HG03354 (cell line): Measurements from ENCODE around the gene ACVRL1.

Experiments used
- ATAC-seq: cut with Tn5 transposase; IDR thresholded peaks from one replicate; pipeline ENCODE4 v1.9.1; 2021; ENCODE audit warnings: mild to moderate bottlenecking; ENCODE audit not compliant: unreplicated experiment, poor library complexity, severe bottlenecking

ACVRL1 gene

DNA sequence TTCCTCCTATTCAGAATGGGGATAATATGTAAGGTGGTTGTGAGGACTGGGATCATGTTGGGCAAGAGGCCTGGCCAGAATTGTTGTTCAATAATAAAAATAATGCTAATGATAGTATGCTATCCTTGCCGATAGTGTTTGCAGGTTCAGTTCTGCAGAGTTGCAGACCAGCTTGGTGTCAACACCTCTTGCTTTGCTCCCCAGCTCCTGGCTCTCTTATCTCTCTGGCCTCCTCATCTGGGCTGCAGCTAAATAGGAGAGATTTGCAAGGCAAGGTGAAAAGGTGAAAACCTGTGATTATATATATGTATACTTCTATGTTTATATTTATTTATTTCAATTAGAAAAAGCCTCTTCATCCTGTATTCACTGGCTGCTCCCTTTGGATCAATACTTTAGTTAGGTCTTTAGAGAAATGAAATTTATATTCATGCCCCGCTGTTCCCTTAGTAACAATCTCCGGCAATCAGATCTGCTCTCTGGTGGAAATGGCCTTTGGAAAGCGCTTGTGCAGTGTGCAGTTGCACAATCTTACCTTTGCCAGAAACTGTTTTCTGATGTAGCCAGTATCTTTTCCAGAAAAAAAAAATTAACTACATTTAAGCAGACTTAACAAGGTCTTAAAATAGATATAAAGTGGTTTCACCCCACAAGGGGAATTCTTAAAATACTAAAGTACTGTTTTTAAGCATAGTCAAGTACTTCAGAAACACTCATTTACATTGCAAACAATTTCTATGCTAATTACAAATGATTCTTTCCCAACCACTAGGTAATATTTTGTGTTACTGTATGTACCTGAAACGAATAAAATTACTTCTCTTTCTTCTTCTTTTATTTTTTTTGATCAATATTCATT lies 25.1 kb downstream of the ACVRL1 start:
- ATAC-seq = no peak

DNA sequence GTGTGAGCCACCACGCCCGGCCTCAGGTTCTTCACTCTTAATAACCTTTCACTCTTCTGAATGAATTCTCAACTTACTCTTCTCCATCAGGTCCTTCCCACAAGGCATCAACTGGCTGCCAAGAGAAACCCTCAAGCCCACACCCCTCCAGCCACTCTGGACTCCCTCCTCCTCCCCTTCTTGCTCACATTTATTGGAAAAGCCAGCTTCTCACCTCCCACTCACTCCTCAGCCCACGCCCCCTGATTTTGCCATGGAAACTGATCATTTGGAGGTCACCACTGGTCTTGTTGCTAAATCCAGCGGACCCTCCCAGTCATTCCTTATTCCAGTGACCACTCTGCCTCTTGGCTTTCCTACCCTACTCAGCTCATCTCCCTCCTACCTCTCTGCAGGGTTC lies 26.8 kb downstream of the ACVRL1 start:
- ATAC-seq = no peak

DNA sequence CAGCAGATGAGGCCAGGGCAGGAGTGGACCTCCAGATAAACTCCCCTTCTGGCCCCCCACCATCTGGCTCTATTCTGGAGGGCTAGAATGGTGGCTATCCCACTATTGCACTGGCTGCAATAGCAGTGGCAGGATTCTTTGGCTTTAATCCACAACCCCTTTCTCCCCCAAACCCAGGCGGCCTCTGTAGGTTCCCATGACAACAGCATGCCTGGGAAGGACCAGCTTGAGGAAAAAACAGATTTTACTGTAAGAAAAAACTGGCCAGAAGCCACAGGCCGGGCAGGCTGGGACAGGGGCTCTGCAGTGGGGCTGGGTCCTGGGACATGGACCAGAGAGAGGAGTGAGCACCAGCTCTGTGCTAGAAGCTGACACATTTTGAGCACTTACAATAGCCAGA lies 30.6 kb downstream of the ACVRL1 start:
- ATAC-seq = no peak

DNA sequence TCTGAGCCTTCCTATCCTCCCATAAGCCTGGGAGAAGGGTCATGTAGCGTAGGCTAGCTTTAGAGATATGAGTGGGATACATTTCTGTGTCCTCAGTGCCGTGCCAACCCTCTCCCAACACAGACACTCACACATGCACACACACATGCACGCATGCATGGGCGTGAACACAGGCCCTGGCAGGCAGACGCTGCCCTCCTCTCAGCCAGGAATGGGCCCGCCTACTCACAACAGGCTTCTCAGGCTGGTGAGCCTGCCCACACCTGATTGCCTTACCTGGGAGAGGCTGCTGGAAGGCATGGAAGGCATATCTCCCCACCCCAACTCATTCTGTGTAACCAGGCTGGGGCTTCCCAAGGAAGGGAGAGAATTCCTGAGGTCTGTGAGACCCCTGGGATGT lies 31.4 kb downstream of the ACVRL1 start:
- ATAC-seq = no peak

DNA sequence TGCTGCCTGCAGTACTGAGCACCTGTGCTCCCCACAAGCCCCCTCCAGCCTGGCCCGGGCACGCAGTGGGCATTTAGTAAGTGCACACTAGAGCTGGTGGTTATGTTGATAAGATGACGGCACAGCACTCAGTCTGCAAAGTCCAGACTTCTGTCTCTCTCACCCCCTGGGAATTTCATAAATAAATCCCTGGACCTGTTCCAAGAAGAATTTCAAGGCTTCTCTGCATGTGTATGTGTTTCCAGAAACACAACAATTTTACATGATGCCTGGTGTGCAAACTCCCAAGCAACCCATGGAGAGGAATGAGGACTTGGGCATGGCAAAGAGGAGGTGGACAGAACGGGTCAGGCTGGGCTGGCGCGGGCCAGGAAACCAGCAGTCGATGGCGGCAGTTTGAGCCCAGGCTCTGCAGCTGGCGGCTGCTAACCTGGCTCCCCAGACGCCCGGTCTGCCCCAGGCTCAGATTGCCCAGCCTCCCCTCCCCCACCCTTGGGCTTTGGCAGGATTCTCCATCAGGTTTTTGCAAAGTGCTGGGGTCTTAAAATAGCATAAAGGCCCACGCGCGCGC lies 33.8 kb downstream of the ACVRL1 start:
- ATAC-seq = no peak

DNA sequence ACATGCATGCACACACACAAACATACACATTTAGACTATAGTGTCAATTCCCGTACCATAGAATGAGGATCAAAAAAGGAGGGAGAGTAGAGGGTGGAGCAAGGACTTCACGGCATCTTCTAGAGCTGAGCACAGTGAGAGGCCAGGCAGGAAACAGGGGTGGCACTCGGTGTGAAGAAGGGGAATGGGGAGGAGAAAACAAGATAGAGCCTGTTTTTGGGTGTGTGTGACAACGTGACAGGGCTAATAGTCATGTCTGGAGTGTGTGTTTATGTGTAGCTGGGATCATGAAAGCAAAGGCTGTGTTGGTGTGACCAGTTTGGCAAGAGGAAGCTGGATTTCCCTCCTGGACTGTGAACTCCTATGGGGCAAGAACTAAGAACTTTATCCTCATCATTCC lies 34.3 kb downstream of the ACVRL1 start:
- no peak for ATAC-seq

DNA sequence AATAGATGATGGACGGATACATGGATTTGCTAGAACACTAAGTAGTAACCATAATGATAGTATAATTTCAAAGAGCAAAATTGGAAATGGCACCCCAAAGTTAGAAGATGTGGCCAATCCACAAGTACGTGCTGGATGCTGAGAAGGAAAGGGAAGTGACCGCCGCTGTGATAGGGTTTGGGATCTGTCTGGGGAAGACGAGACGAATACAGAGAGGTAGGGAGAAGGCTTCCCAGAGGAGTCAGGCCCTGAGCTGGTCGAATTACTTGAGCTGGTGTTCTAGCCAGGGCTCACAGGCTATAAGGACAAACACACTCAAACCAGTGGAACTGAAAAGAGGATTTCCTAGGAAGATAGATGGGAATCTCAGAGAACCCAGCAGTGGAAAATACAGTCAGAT lies 34.8 kb downstream of the ACVRL1 start:
- ATAC-seq = no peak

DNA sequence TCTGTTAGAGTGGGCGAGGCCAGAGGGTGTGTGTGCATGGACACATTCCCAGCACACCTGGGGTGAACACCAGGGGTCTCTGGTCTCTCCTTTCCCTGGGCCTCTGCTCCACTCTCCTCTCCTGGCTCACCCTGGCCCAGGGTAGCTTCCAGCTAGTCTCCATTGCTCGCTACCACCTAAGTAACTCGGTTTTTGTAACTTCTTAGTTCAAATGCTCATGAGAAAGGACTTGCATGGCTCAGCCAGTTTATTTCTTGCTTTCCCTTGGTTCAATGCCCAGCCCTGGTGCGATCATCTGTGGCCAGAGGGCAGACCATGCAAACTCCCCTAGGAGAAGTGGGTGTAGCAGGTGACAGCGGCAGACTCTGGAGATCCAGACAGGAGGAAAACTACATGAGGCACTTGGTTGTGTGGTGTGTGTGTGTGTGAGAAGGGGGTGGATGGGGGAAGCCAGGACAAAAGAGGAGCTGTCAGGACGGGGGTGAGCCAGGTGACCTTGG lies 35.2 kb downstream of the ACVRL1 start:
- ATAC-seq = no peak

DNA sequence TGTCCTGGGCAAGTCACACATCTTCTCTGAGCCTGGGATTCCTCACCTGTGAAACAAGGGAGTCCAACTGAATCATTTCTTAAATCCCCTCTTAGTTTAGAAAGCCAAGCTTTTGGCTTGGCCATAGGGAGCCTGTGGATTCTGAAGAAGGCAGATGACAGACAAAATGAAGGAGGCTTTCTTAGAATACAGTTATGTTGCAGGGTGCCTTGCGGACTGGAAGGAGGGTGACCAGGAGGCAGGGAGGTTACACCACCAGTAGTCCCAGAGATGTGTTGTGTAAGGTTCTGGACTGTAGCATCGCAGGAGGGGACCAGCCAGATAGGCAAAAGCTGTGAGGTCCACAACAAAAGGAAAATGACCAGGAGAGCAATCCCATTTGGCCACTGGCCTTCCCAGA lies 36.0 kb downstream of the ACVRL1 start:
- no peak for ATAC-seq

DNA sequence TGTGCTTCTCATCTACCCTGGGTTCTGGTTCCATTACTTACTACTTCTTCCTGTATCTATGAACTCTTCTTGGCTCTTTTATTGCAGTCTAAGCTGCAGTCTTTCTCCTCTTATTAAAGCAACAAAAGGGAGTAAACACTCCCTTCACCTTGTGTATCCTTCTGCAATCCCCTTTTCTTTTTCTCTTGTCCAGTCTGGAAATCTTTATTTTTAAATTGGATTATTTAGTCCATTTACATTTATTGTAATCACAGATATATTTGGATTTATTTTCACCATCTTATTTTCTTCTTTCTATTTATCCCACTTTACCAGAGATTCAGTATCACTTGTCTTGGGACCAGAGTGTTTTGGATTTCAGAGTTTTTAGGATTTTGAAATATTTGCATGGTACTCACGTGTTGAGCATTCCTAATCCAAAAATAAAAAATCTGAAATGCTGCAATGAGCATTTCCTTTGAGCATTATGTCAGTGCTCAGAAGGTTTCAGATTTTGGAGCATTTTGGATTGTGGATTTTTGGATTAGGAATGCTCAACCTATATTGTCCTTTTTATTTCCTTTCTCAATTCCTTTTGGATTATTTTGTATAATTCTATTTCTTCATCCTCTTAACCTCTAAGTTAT lies 37.4 kb downstream of the ACVRL1 start:
- no peak for ATAC-seq

DNA sequence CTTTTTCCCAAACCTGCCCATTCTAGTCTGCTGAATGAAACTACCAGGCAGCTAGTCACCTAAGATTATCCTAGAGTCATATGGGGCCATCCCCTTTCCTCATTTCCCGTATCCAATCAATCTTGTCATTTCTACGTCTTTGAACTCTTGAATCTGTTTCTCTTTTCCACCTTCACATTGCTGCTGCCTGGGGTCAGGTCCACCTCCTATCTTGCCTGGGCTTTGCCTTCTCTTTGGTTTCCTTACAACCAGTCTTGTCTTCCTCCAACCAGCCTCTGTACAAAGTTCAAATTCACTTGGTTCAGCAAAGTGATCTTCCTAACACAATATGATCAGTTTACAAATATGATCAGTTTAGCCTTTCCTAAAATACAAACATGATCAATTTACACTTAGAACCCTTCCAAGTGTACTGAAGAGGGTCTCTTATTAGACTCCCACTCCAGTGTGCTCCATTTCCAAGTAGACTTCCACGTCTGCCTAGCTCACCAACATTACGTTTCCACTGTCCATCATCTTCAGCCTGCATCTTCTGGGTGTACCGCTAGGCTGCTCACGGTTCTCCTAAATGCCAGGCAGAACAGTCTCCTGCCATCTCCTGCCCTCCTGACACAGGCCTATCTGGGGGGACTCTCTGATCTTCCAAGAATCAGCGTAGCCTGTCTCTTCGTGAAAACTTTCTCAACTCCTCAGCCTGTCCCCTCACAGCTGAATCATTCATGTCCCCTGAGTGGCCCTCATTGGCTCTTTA lies 40.1 kb downstream of the ACVRL1 start:
- ATAC-seq = no peak

DNA sequence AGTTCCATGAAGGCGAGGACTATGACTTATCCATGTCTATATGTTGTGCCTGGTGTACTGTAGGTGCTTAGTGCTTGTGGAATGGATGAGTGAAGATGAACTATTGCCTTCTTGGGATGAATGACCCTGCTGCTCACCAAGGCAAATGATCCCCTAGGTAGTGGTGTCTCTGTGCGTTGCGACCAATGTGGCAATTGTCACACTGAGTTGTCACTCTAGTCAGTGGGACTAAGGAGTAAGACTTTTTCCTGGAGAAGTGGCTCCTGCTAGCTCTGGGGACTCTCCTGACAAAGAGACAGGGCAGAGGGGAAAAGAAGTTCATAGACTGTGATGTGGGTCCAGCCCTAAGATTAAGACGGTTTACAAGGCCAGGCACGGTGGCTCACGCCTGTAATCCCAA lies 40.8 kb downstream of the ACVRL1 start:
- no peak for ATAC-seq

DNA sequence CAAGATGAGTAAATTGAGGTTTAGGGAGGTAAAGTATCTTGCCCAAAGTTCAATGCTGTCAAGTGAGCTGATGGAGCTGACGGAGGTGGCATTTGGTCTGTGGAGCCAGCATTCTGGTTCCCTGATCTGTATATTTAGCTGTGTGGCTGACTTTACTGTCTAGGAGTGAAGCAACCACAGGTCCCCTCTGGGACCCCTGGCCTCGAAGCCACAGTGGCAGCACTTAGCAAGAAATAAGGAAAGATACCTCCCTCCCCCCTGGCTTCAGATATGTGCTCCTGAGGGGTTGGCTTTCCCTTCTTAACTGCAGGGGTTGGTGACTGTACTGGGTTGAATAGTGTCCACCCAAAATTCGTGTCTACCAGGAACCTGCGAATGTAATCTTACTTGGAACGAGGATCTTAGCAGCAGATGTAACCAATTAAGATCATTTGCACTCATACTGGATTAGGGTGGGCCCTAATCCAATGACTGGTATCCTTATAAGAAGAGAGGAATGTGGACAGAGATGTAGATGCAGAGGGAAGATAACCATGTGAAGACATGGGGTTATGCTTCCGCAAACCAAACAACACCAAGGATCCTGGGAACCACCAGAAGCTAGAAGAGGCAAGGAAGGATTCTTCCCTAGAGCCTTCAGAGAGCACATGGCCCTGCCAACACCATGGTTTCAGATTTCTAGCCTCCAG lies 42.2 kb downstream of the ACVRL1 start:
- no peak for ATAC-seq

DNA sequence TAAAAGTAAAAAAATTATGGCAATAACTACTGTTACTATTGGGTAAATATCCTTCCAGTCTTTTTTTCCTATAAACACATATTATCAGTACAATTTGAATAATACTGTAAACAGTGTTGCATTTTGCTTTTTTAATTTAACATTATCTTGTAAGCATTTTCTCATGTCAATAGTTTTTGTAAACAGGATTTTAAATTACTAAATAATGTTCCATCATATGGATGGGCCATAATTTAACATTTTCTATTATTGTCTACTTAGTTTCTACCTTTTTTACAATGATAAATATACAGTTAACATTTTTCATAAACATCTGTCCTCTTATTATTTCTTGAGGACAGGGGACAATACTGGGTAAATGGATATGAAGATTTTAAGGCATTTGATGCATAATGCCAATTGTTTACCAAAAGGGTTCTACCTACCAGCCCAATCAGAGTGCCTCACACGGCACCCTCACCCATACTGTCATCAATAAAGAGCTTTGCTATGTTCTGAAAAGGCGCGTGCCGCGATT lies 43.4 kb downstream of the ACVRL1 start:
- ATAC-seq = no peak

DNA sequence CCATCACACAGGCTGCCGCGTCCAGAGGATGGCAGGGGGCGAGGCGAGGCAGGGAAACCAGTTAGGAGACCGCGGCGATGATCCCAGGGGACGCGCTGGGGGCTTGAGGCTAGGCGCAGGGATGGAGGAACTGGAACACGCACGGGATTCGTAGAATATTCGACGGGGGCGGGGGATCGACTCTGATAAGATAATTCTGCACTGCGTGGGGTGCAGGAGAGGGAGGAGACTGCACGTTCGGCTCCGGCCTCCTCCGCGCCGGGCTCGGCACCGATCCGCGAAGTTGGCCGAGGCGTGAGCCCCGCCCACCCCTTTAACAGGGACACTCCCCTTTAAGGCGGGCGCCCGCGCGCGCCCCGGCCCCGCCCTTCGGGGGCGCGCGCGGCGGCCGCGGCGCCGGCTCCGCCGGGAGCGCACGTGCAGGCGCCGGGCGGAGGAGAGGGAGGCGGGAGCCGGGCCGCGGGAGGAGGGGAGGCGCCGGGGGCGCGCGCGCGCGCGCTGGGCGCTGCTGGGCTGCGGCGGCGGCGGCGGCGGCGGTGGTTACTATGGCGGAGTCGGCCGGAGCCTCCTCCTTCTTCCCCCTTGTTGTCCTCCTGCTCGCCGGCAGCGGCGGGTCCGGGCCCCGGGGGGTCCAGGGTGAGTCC lies 44.0 kb downstream of the ACVRL1 start, which contains the start of gene ACVR1B:
TSS of gene ACVR1B (plus strand) at position 501 of the 644 bp plus-strand sequence. CDS start at position 546, 45 bp downstream.
- ATAC-seq = peak; percentile 92

DNA sequence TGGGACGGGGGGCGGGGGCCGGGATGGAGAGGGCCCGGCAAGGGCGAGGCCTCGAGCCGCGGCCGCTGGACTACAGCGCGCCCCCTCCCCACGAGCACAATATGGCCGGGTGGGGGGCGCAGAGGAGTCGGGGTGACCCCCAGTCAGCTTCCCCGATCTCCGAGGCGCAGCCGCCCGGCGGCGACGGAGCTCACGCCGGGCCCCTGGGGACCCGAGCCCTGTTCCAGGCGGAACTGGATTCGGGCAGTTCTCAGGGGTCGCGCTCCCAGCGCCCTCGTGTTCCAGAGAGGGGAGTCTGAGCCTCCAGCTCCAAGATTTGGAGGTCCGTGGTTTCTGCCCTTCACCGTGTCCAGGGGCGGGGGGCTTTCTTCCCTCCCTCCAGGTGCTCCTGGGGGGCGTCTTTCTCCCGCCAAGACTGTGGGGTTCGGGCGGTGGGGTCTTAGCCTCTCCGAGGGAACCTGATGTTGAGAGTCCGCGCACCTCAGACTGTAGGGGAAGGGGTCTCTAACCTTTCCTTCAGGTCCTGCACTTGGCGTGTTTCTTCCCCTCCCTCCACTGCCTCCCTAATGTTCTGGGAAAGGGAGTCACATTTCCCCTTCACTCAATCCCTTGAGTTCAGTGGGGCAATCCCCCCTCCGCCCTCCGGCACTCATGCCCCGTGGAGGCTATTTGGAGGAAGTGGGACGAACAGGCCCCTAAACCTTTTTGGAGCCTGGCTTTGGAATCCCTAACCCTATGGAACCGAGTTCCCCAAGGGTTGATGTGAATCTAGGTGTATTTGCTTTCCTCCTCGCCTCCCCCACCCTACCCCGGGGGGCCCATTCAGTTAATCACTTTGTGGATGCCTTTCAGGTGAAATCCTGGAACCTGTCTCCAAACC lies 44.8 kb downstream of the ACVRL1 start:
- ATAC-seq = peak; percentile 29

DNA sequence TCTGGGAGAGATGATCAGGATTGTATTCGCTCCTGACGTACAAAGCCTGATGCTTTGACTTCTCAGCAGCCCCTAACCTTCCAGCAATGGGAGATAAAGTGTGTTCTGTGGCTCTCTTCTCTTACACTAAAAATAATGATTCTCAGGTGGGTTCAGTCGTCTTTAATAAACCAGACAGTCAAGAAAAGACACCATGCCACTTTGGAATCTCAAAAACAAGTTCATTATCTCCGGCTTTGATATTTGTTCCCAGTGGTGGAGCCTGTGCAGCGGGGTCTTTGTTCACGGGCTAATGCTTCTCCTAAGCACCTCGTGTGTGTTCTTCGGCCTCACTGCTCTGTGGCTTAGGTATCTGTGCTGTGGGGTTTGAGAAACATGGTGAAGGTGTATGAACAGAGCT lies 45.8 kb downstream of the ACVRL1 start:
- ATAC-seq = no peak

DNA sequence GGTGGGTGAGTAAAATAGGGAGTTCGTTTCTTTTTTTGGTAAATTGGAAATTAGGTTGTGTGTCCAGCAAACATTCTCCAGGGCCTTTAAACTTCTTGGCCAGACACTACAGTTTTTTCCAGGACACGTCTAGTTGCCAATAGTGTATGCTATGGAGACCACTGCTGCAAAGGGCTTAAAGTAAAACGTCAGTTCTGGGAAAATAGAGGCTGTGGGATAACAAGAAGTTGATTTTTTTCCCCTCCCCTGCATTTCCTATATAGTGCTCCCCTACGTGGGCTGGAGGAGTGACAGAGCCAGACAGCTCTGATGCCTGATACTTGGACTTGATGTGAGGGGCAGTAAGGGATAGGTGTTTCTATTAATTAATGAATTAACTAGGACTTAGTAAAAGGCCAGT lies 46.6 kb downstream of the ACVRL1 start:
- ATAC-seq = no peak
